Hypothalamus (tissue), 51 donors: Measurements from ENCODE around the gene SDK2.

Experiments
- DNase-seq, 51 donors: peaks; one replicate each; lab custom pipeline; 2025; lab: John Stamatoyannopoulos, UW

Gene SDK2, protein sequence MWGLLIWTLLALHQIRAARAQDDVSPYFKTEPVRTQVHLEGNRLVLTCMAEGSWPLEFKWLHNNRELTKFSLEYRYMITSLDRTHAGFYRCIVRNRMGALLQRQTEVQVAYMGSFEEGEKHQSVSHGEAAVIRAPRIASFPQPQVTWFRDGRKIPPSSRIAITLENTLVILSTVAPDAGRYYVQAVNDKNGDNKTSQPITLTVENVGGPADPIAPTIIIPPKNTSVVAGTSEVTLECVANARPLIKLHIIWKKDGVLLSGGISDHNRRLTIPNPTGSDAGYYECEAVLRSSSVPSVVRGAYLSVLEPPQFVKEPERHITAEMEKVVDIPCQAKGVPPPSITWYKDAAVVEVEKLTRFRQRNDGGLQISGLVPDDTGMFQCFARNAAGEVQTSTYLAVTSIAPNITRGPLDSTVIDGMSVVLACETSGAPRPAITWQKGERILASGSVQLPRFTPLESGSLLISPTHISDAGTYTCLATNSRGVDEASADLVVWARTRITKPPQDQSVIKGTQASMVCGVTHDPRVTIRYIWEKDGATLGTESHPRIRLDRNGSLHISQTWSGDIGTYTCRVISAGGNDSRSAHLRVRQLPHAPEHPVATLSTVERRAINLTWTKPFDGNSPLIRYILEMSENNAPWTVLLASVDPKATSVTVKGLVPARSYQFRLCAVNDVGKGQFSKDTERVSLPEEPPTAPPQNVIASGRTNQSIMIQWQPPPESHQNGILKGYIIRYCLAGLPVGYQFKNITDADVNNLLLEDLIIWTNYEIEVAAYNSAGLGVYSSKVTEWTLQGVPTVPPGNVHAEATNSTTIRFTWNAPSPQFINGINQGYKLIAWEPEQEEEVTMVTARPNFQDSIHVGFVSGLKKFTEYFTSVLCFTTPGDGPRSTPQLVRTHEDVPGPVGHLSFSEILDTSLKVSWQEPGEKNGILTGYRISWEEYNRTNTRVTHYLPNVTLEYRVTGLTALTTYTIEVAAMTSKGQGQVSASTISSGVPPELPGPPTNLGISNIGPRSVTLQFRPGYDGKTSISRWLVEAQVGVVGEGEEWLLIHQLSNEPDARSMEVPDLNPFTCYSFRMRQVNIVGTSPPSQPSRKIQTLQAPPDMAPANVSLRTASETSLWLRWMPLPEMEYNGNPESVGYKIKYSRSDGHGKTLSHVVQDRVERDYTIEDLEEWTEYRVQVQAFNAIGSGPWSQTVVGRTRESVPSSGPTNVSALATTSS (N-terminal part only)

DNA sequence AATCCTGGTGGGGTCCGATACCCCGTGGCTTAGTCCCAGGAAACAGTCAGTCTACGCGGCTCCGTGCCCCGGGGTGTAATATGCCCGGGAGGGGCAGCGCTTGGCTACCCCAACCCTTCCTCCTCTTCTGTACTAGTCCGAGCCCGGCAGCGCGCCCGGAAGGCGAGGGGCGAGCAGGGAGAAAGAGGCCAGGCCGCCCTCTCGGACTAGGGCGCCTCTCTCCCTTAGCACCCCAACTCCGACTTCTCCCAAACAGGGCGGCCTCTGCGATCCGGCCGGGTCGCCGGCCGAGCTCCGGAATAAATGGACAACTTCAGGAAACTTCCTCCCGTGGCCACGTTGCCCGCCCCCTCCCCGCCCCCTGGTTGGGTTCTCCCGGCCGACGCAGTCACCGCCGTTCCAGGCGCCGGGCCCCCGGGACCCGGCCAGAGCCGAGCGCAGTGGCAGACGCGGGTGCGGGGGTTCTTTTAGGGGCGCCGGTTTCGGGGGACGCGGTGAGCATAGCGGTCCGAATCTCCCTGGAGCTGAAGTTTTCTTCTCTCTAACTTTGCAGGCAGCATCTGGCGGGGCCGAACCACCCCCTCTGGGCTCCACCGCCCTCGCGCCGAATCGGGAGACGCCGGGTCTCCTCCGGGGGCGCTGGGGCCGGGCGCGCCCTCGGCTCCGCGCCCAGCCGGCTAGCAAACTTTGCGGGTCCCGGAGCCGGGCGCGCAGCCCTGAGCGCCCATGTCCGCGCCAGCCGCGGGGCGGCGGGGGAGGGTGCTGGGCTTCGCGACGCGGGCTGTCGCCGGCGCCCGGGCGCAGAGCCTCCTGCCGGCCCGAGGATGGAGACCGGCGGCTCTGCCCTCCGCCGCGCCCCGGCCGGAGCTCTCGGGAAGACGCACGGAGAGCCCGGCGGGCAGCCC, at the start of gene SDK2:
TSS of gene SDK2 (minus strand) at position 301 of the 905 bp plus-strand sequence. CDS start 357 bp downstream, outside the sequence.
- peak in 4 of 51 donors; percentile 21 to 59 (median 40) for DNase-seq

DNA sequence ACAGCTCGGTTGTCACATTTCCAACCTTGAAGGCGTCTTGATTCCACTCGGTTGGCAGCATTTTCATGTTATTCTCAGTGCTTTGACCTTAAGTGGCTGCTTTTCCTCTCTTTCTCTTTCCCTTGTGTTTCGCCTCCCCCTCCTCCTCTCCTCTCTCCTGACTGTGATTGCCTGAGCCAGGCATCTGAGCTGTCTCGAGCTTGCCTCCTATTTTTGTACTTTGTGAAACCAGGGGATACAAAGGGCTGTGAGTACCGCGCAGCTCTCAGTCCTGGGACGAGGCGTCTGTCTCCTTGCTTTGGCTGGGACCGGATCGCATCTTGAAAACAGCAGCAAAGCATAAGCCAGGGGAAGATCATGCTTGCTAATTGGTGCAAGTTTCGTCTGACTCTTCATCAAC, 48.8 kb upstream of the SDK2 start:
- peak in 3 of 51 donors; percentile 9 to 29 (median 18) for DNase-seq

DNA sequence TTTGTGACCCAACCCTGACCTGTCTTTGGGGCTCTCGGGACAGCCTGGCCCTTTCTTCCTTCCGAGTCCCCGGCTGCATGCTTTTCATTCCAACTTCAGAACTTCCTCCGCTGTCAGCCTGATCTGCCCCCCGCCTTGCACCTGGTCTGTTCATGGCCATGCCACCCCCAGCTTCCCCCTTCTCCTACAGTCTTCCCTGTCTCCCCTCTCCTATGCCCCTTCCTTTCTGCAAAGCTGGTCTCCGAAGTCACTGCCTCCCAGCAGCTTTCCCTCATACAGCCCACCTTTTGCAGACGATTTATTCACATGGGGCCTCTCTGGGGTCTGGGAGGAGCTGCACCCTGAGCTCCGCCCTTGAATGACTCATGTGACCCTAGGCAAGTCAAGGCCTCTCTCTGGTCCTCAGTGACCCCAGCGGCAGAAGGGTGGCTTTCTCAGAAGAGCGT, 47.1 kb upstream of the SDK2 start:
- DNase-seq = no peak

DNA sequence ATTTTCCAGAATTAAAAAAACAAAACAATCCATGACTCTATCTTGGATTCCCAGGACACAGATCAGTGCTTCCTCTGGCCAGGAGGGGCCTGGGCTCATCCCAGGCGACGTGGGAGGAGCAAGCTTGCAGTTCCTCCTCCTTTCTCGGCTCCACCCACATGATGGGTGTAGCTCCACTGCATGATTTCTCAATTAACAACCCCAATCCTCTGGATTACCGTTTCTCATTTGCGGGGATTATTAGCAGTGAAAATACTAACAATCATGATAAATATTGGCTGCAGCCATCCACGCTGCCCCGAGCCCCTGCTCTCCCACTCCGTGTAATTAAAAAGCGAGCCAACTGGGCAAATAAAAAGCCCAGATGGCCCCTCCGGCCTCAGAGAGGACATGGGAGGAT, 46.4 kb upstream of the SDK2 start:
- no peak for DNase-seq

DNA sequence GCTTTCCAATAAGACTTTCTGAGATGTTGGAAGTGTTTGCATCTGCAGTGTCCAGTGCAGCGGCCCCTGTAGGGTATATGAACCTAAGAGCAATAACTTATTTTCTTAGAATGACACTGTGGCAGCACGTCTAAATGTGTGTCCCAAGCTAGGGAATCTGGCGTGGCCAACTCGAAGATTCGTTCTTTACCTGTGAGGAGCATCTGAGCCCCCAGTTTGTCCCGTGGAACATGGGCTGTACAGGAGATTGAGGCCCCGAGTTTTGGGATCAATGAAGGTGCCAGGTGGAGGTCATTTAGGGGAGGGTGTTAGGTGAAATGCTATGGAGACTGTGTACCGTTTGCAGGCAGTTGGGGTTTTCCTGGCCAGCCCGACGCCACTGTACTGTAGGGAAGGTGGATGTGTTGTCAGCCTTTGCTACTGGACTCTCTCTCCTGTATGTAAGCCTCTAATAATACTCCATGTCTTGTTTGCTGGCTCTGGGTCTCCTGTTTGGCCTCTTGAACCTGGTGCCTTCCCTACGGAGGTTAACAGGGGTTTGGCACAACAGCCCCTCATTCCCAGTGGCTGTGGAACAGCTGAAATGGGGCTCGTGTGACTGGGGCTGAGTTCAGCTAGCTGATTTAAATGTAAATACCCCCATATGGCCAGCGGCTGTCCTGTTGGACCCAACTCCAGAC, 45.5 kb upstream of the SDK2 start:
- no peak for DNase-seq

DNA sequence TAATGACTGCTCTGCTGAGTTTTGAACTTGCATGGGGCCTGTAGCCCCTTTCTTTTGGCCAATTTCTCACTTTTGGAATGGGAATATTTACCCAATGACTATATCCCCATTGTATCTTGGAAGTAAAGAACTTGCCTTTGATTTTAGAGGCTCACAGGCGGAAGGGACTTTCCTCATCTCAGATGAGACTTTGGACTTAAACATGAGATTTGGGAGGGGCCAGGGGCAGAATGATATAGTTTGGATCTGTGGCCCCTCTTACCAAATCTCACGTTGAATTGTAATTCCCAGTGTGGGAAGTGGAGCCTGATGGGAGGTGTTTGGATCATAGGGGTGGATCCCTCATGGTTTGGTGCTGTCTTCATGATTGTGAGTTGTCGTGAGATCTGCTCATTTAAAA, 42.7 kb upstream of the SDK2 start:
- no peak for DNase-seq

DNA sequence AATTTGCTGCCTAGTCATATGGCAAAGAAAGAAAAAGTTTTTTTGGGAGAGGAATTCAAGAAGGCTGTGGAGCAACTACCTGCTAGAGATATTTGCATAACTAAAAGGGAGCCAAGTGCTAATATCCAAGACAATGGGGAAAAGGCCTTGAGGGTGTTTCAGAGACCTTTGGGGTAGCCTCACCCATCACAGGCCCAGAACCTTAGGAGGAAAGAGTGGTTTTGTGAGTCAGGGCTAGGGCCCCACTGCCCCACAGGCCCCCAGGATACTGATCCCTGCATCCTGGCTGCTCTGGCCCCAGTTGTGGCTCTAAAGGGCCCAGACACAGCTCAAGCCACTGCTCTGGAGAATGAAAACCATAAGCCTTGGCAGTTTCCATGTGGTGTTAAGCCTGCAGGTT, 41.9 kb upstream of the SDK2 start:
- DNase-seq = no peak

DNA sequence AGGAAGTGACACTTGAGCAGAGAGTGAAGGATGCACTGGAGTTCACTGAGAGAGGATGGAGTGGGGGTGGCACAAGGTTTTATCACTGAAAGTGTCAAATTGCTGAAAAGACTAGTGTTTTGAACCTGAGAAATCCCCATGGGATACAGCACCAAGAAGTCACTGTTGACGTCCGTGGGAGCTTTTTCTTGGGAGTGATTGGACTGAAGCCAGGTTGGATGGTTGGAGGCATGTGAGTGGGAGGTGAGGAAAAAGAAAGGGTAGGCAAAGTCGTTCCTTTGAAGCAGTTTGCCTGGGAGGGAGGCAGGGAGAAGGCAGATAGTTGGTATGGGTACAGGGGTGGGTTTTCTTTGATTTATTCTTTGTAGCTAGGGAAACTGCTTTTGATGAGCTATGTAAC, 39.9 kb upstream of the SDK2 start:
- DNase-seq = no peak

DNA sequence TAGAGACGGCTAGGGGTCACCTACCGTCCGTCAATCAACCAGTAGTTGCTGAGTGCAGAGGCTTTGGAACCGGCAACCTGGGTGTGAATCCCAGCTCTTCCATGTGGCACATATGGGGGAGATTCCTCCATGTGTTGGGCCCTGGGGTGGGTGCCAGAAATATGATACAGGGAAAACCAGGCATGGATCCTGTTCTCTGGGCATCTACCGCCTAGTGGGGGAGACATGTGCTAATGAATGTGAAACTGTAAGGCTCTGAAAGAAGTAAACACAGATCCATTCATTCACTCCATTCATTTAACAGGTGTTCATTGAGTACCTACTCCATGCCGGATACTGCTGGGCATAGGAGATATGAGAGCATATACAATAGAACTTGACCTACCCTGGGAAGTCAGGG, 39.5 kb upstream of the SDK2 start:
- DNase-seq = no peak

DNA sequence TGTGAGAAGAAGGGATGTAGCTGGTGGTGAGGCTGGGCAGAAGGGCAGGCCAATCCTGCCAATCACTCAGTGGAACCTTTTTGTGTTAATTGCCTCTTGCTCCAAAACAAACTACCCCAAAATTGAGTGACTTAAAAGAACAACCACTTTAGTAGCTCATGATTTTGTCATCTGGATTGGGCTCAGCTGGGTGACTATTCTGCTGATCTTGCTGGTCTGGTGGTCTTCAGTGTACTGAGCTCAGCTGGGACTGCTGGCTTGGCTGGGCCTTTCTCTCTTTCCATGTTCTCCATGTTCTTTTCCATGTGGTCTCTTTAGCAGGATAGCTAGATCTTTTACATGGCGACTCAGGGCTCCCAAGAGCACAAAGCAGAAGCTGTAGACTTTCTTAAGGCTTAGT, 37.7 kb upstream of the SDK2 start:
- DNase-seq = no peak

DNA sequence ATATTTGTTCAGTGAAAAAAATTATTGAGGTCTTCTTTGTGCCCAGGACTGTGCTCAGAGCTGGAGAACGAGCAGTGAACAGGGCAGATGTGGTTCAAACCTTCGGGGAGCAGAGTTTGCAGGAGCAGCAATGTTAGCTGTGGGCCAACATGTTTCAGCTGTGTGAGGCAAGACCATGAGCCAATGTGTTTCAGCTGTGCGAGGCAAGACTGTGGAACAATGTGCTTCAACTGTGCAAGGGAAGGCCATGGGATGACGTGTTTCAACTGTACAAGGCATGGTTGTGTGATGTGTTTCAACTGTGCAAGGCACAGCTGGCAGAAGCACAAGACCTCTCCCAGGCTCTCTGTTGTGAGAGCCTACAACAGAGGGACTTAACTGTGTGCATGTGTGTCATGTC, 35.2 kb upstream of the SDK2 start:
- no peak for DNase-seq

DNA sequence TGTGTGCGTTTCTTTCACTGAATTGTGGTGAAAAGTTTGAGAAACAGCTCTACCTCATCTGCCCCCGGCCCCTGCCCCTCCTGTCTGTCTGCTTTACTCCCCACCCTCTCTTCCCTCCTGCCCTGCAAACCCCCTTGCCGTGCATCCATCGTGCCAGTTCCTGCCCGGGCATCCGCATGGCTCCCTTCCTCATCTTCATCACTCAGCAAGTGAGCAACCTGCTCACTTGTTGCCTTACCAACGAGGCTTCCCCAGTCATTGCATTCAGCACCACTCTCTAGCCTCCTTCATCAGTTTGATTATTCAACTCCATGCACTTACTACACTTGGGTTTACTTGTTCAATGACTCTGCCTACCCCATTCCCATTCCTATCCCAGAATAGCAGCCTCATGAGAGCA, 34.8 kb upstream of the SDK2 start:
- DNase-seq = no peak

DNA sequence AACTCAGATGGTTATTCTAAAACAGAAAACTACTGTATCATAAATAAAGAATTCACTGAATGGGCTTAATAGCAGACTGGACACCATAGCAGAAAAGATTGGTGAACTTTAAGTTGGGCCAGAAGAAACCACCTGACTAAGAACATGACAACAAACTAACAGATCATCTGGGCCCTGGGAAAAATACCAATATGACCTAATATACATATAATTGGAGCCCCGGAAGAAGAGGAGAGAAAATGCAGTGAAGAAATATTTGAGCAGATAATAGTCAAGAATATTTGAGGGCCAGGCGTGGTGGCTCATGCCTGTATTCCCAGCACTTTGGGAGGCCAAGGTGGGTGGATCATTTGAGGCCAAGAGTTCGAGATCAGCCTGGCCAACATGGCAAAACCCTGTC, 25.5 kb upstream of the SDK2 start:
- DNase-seq = no peak

DNA sequence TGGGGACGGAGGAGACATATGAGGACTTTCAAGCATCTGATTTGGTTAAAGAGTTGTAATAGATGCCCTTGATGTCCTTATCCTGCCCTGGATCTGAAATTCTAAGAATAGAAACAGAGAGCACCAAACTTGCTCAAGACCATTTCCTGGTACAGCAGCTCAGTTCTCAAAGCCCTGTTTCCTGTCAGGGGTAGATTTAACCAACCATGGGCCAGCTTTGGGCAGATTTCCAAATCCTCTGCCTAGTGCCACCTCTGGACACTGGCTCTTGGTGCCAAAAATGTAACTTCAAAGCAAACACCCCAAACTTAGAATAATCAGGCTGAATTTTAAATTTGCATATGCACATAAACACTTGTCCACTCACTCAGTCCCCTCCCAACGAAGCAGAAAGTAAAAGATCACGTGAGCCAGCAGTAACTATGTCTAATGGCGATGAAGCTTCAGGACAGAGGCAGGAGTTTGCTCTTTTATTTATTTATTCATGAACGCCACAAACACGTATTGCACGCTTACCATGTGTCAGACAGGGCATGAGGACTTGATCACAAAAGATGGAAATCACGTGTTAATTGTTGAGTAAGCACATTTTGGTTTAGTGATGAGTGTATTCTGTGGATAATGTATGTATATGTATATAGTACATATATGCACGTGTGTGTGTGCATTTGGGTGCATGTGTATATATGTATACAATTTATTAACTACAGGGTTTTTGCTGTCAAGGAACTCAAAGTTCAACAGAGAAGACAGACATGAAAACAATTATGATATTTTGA, 23.1 kb upstream of the SDK2 start:
- DNase-seq = no peak

DNA sequence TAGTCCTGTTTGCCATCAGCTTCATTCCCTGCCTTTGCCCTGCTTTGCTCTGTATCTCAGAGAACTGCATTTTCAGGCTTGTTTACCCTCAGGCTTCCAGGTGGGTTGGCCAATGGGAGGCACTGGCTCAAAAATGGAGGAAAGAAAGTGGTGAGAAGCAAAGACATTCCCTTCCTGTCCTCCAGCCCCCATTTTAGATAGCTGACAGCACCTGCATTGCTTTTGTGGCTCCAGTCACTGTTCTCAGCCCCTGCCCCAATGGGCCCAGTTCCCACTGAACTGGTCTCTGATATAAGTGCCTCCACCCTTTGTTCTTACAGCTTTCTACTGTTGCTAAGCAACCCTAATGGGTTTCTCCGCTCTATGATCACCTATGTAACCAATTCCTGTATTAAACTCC, 19.4 kb upstream of the SDK2 start:
- DNase-seq = no peak

DNA sequence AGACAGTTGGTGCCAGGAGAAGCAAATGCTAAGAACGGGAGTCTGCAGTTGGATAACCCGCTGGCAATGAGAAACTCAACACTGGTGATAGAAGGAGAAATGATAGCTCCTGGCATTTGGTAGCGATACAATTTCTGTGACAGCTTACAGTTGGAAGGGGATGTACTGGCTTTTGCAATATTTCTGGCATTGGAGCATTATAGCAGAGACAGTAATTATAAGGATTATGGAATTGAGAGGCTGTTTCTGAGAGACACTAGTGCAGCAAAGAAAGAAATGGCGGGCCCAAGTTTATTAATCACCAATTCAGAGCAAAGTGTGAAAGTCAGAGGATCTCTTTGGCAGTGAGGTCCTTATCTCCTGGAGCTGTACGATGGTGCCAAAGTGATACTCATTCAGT, 16.1 kb upstream of the SDK2 start:
- DNase-seq = no peak

DNA sequence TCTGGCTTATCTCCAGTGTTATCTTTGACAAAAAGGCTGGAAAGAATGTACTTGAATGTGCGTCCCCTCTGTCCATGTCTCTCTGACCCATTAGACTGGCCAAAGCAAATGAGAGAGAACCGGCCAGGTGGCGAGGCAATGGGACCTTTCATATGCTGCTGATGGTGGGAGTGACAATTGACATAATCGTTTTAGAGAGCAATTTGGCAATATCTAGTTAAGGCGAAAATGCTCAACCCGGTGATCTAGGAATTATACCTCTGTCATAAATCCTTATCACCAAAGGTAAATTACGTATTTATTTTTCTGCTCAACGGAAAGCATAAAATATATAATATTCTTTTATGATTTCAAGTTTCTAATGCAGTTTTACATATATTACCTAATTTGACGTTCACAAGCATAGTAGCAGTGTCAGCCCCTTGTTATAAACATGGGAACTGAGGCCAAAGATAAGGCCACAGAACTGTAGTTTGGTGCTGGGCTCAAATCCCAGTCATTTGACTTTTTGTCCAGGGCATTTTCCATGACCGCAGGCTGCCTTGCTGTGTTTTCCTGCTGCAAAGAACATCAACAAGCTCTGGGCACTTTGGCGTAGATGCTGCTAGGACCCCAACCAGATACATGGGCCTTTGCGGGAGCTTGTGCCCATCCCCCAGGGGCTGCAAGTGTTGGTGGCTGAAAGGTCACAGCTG, 14.7 kb upstream of the SDK2 start:
- DNase-seq = no peak
